Measurements from ENCODE around the gene ABHD2.

ABHD2 gene

GRCh38 chr15:89099968-89100367 is 11.7 kb downstream of the ABHD2 start:
- TF ChIP-seq Cebpa-rat (IDR thresholded peaks at IDR 0.05), result no peak
- peaks cover 0 to 15% (median 7%) of the 10 kb centered on the region in 10 experiments; a peak in 9 of 20 replicates for H3K4me1 ChIP-seq
- no peak overlapping the region for H3K4me2 ChIP-seq
- peaks cover 27 to 66% (median 49%) of the 10 kb centered on the region in 11 experiments for H3K36me3 ChIP-seq
- no peak overlapping the region for H3K4me3 ChIP-seq
- H4K20me1 ChIP-seq, result peaks cover 0 to 44% (median 11%) of the 10 kb centered on the region in 11 experiments; a peak in 9 of 22 replicates
- no peaks in the 10 kb centered on the region for H3K9me3 ChIP-seq (replicated peaks in 1 of 11)
- no peak overlapping the region for H3K27ac ChIP-seq
- no peak overlapping the region for H3K9ac ChIP-seq
- no peaks in the 10 kb centered on the region for H3K27me3 ChIP-seq

GRCh38 chr15:89101302-89102193 is 13.3 kb downstream of the ABHD2 start:
- Histone ChIP-seq H3K4me1 (peaks cover 0 to 14% (median 5%) of the 10 kb centered on the region in 10 experiments; a peak in 9 of 20 replicates), H3K27me3 (no peaks in the 10 kb centered on the region), H4K20me1 (peaks cover 0 to 37% (median 6%) of the 10 kb centered on the region in 11 experiments; a peak in 8 of 22 replicates), H3K9me3 (replicated peaks in 1 of 11) (no peaks in the 10 kb centered on the region), H3K4me3 (no peak overlapping the region), H3K4me2 (no peak overlapping the region), H3K36me3 (peaks cover 27 to 74% (median 47%) of the 10 kb centered on the region in 11 experiments), H3K27ac (no peak overlapping the region), H3K9ac (no peak overlapping the region)
- TF ChIP-seq Cebpa-rat (IDR thresholded peaks at IDR 0.05), result no peak

GRCh38 chr15:89103481-89104171 is 15.4 kb downstream of the ABHD2 start:
- Histone ChIP-seq H3K4me1 (peaks cover 0 to 14% (median 5%) of the 10 kb centered on the region in 10 experiments; a peak in 9 of 20 replicates), H3K9me3 (replicated peaks in 1 of 11) (no peaks in the 10 kb centered on the region), H3K4me2 (no peak overlapping the region), H3K27me3 (no peaks in the 10 kb centered on the region), H4K20me1 (peaks cover 0 to 41% (median 0%) of the 10 kb centered on the region in 11 experiments; a peak in 5 of 22 replicates), H3K27ac (no peak overlapping the region), H3K9ac (no peak overlapping the region), H3K36me3 (peaks cover 32 to 76% (median 59%) of the 10 kb centered on the region in 11 experiments), H3K4me3 (no peak overlapping the region)
- TF ChIP-seq Cebpa-rat (IDR thresholded peaks at IDR 0.05), result no peak

- Histone ChIP-seq H3K4me2 (peak overlapping the region in 3 of 11 experiments; percentile 5 to 18 (median 14); a peak in 4 of 22 replicates), H3K4me1 (peaks cover 0 to 14% (median 5%) of the 10 kb centered on the region in 10 experiments; a peak in 9 of 20 replicates), H3K9me3 (replicated peaks in 1 of 11) (no peaks in the 10 kb centered on the region), H3K36me3 (peaks cover 32 to 71% (median 57%) of the 10 kb centered on the region in 11 experiments), H3K27me3 (no peaks in the 10 kb centered on the region), H3K9ac (no peak overlapping the region), H4K20me1 (peaks cover 0 to 43% (median 0%) of the 10 kb centered on the region in 11 experiments; a peak in 5 of 22 replicates), H3K27ac (no peak overlapping the region), H3K4me3 (no peak overlapping the region)
- no peak for TF ChIP-seq Cebpa-rat (IDR thresholded peaks at IDR 0.05)
These were observed 15.9 kb downstream of the ABHD2 start for GRCh38 chr15:89104172-89104564.

GRCh38 chr15:89105147-89105546 is 16.9 kb downstream of the ABHD2 start:
- H3K4me2 ChIP-seq, result 0 out of 22 replicates have a peak overlapping the region, but pooled peaks of 1 of the 11 experiments have one; percentile 14
- no peak overlapping the region for H3K9ac ChIP-seq
- H3K27me3 ChIP-seq, result no peaks in the 10 kb centered on the region
- peaks cover 28 to 61% (median 47%) of the 10 kb centered on the region in 11 experiments for H3K36me3 ChIP-seq
- H4K20me1 ChIP-seq, result peaks cover 0 to 47% (median 0%) of the 10 kb centered on the region in 11 experiments; a peak in 6 of 22 replicates
- TF ChIP-seq Cebpa-rat (IDR thresholded peaks at IDR 0.05), result no peak
- no peaks in the 10 kb centered on the region for H3K9me3 ChIP-seq (replicated peaks in 1 of 11)
- H3K27ac ChIP-seq, result no peak overlapping the region
- H3K4me3 ChIP-seq, result no peak overlapping the region
- peaks cover 0 to 14% (median 5%) of the 10 kb centered on the region in 10 experiments; a peak in 9 of 20 replicates for H3K4me1 ChIP-seq

- no peak overlapping the region for H3K27ac ChIP-seq
- peaks cover 28 to 59% (median 45%) of the 10 kb centered on the region in 11 experiments for H3K36me3 ChIP-seq
- no peaks in the 10 kb centered on the region for H3K27me3 ChIP-seq
- no peak overlapping the region for H3K4me3 ChIP-seq
- H3K9me3 ChIP-seq (replicated peaks in 1 of 11), result no peaks in the 10 kb centered on the region
- peaks cover 0 to 47% (median under 1%) of the 10 kb centered on the region in 11 experiments; a peak in 6 of 22 replicates for H4K20me1 ChIP-seq
- H3K4me2 ChIP-seq, result no peak overlapping the region
- H3K4me1 ChIP-seq, result peaks cover 0 to 14% (median 5%) of the 10 kb centered on the region in 10 experiments; a peak in 9 of 20 replicates
- TF ChIP-seq Cebpa-rat (IDR thresholded peaks at IDR 0.05), result no peak
- H3K9ac ChIP-seq, result no peak overlapping the region
These were observed 17.9 kb downstream of the ABHD2 start for GRCh38 chr15:89106200-89106599.

- H3K4me1 ChIP-seq, result peaks cover 7 to 25% (median 15%) of the 10 kb centered on the region in 10 experiments; a peak in 19 of 20 replicates
- no peaks in the 10 kb centered on the region for H3K9me3 ChIP-seq (replicated peaks in 1 of 11)
- no peak for TF ChIP-seq Cebpa-rat (IDR thresholded peaks at IDR 0.05)
- H3K9ac ChIP-seq, result no peak overlapping the region
- H3K27ac ChIP-seq, result no peak overlapping the region
- peaks cover 0 to 41% (median 8%) of the 10 kb centered on the region in 11 experiments; a peak in 8 of 22 replicates for H4K20me1 ChIP-seq
- peaks cover 15 to 45% (median 38%) of the 10 kb centered on the region in 11 experiments for H3K36me3 ChIP-seq
- no peak overlapping the region for H3K4me3 ChIP-seq
- H3K27me3 ChIP-seq, result no peaks in the 10 kb centered on the region
- H3K4me2 ChIP-seq, result no peak overlapping the region
These were observed 19.7 kb downstream of the ABHD2 start for GRCh38 chr15:89107984-89108383.

GRCh38 chr15:89108835-89109234 is 20.6 kb downstream of the ABHD2 start:
- H4K20me1 ChIP-seq, result peaks cover 0 to 39% (median 9%) of the 10 kb centered on the region in 11 experiments; a peak in 8 of 22 replicates
- H3K4me1 ChIP-seq, result peaks cover 7 to 25% (median 15%) of the 10 kb centered on the region in 10 experiments; a peak in 19 of 20 replicates
- no peaks in the 10 kb centered on the region for H3K9me3 ChIP-seq (replicated peaks in 1 of 11)
- no peaks in the 10 kb centered on the region for H3K27me3 ChIP-seq
- peaks cover 11 to 41% (median 35%) of the 10 kb centered on the region in 11 experiments for H3K36me3 ChIP-seq
- no peak overlapping the region for H3K9ac ChIP-seq
- H3K27ac ChIP-seq, result no peak overlapping the region
- no peak overlapping the region for H3K4me2 ChIP-seq
- TF ChIP-seq Cebpa-rat (IDR thresholded peaks at IDR 0.05), result no peak
- H3K4me3 ChIP-seq, result no peak overlapping the region

Measured in BLaER1 treated with 17β-estradiol and CSF1 and Interleukin-3, amounts not matched to agents 10 nM and 100 nM (cell line).